GM19372 (cell line): Measurements from ENCODE around the gene RFXANK.
"Not testable (repeated sequence)": the region's sequence is repeated elsewhere in the genome, so short reads cannot be mapped to it uniquely, and the experiment has no call there.

ENCODE experiments used
- ATAC-seq: cut with Tn5 transposase; IDR thresholded peaks from one replicate; pipeline ENCODE4 v1.9.1; 2021; ENCODE audit warnings: mild to moderate bottlenecking, low read depth, moderate library complexity; ENCODE audit not compliant: unreplicated experiment

Gene RFXANK

GRCh38 chr19:19204181-19204580 is 12.1 kb downstream of the RFXANK start:
- ATAC-seq, result no peak

- ATAC-seq, result no peak
These were observed 13.7 kb downstream of the RFXANK start for GRCh38 chr19:19205416-19206410.

DNA sequence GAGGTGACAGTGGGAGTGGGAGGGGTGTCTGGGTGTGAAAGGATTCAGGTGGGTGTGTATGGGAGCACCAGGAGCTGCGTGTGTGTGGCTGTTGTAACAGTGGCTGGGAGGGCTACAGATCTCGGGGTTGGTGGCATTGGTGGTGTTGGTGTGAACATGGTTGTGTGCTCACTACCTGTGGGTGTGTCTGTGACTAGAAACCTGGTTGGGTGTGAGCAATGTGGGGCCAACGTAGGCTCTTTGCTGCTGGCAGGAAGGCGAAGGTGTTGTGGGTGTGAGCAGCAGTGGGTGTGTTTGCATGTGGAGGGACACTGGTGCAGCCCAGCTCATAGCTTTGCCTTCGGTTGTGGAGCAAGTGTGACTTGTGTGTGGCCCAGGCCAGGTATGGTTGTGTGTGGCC is 14.9 kb downstream of the RFXANK start:
- ATAC-seq, result no peak

DNA sequence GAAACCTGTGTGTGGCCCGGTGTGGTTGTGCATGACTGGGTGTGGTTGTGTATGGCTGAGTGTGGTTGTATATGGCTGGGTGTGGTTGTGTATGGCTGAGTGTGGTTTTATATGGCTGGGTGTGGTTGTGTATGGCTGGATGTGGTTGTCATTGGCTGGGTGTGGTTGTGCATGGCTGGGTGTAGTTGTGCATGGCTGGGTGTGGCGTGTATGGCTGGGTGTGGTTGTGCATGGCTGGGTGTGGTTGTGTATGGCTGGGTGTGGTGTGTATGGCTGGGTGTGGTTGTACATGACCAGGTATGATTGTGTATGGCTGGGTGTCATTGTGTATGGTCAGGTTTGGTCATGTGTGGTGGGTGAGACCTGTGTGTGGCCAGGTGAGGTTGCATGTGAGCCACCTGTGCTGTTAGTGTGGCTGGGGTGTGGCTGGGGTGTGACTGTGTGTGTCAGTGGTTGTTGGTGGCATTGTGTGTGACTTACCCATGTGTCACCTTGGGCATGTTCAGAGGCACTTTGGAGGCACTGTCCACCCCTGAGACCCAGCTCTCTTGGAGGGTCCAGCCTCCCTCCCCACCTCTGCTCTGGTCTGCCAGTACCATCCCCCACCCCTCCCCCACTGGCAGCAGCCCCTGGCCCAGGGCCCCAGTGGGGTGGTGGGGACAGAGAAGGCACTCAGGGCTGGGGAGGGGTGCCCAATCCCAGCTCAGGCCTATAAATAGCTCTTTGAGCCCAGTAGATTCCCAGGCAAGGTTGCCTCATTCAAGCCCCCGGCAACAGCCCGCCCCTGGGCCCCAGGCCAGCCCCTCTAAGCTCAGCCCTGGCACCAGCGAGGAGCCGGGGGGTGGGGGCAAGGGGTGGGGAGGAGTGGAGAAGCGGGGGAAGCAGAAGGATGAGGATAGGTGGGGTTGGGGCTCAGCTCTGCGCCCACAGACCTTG is 15.8 kb downstream of the RFXANK start:
- no peak for ATAC-seq

GRCh38 chr19:19209372-19209771 is 17.3 kb downstream of the RFXANK start:
- ATAC-seq, result no peak

- ATAC-seq, result no peak
These were observed 19.7 kb downstream of the RFXANK start, which contains the start of gene NCAN for GRCh38 chr19:19211499-19212420. NCAN (plus strand) TSS chr19:19211958; CDS start chr19:19216954, 4,996 bp downstream.

DNA sequence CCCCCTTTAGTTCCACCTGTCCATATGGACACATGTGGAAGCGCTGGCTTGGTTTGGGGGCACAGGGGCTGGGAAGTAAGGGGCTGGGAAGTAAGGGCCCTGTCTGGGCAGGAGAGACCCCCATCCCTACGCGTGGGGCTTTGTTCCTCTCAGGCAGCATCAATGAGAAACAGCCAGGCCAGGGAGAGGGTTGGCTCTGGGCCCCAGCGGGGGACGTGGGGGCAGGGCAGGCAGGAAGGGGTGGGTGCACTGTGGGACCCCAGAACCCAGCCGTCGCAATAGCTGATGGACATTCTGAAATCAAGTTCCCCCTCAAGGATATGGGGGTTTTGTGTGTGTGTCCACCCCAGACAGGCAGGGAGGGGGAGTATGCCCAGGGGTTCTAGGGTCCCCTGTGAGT is 20.9 kb downstream of the RFXANK start:
- no peak for ATAC-seq

DNA sequence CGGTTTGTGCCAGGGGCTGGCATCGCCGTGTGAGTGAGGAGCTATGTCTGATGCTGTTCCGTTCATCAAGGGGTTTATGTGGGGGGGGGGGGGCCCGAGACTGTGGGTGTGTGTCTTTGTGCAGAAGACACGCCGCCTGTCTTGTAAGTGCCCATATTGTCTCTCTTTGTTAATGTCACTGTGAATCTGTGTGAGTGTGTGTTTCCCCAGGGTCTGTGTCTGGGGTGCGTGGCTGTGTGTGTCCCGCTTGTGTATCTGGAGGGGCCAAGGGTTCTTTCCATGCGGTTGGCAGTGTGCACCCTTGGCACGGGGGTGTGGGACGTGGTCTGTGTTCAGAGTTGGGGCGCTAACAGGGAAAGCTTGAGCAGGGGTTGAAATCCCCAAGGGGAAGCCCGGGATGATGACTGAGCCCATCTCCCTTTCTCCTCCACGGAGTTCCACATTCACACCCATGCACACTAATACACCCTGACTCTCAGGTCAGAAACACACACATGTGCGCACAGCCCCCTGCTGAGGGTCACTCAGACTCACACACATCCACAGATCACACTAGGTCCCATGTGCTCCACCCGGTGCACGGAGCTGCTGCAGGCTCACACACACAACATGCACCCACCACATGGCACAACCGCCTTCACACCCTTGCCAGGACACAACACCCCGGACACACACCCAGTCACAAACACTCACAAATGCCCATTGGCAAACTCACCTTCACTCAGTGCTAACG is 21.5 kb downstream of the RFXANK start:
- no peak for ATAC-seq

GRCh38 chr19:19214159-19214490 is 22.1 kb downstream of the RFXANK start:
- no peak for ATAC-seq

DNA sequence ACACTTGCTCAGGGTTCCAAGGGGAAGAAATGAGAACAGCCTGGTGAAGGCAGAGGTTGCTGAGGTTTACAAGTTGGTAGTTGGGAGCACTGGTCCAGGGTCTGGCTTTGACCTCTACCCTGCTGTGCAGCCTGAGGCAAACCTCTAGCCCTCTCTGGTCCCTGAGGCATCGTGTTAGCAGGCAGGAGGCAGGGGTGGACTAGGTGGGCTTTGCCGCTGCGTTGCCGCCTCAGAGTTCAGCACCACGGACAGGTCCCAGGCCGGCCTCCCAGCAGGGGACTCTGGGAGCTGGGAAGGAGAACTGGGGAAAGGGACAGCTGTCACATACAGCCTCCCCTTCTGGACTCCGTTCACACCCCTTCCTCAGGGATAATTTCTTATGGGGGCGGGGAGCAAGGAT is 22.8 kb downstream of the RFXANK start:
- no peak for ATAC-seq

- no peak for ATAC-seq
These were observed 23.7 kb downstream of the RFXANK start for GRCh38 chr19:19215792-19216191.

GRCh38 chr19:19217099-19217498 is 25.0 kb downstream of the RFXANK start:
- no peak for ATAC-seq

DNA sequence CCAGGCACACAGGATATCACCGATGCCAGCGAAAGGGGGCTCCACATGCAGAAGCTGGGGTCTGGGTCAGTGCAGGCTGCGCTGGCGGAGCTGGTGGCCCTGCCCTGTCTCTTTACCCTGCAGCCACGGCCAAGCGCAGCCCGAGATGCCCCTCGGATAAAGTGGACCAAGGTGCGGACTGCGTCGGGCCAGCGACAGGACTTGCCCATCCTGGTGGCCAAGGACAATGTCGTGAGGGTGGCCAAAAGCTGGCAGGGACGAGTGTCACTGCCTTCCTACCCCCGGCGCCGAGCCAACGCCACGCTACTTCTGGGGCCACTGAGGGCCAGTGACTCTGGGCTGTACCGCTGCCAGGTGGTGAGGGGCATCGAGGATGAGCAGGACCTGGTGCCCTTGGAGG is 26.9 kb downstream of the RFXANK start:
- ATAC-seq, result no peak

- ATAC-seq, result not testable (repeated sequence)
These were observed 28.9 kb downstream of the RFXANK start for GRCh38 chr19:19221000-19221399.

GRCh38 chr19:19223060-19223459 is 31.0 kb downstream of the RFXANK start:
- ATAC-seq, result no peak

DNA sequence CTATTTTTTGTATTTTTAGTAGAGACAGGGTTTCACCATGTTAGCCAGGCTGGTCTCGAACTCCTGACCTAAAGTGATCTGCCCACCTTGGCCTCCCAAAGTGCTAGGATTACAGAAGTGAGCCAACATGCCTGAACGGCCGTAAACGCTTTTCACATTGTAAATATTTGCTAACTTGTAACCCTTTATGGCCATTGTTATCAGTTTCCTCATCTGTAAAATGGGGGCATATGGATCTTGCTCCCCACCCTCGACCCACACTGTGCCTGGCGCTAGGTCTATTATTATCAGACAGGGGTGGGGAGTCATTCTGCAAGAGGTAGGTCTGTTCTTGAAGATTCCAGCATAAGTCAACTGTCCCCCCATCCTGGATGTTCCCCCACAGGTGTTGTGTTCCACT is 31.6 kb downstream of the RFXANK start:
- ATAC-seq, result no peak

GRCh38 chr19:19224150-19224851 is 32.2 kb downstream of the RFXANK start:
- no peak for ATAC-seq

GRCh38 chr19:19224852-19225494 is 32.9 kb downstream of the RFXANK start:
- no peak for ATAC-seq
